ENCODE results near the gene ZNF385C.
A peak's percentile ranks its signal among the peaks of the same experiment; 100 is the strongest.

ZNF385C gene

GRCh38 chr17:42120161-42120769, 22.0 kb upstream of the ZNF385C start:
- Mint-ChIP-seq H3K36me3 (ENCODE audit: insufficient read depth) (peaks cover 14% of the 10 kb centered on the region), H3K27ac (ENCODE audit: low read depth) (no peak overlapping the region), H3K27me3 (no peaks in the 10 kb centered on the region), H3K9me3 (no peaks in the 10 kb centered on the region), H3K4me1 (peaks cover 34% of the 10 kb centered on the region), H3K4me3 (peak overlapping the region; percentile 74)
- no peak for ATAC-seq (replicated peaks; ENCODE audit: extremely low read depth, poor library complexity, severe bottlenecking)
- DNase-seq (ENCODE audit: low spot score in 2 of 2), result no peak

GRCh38 chr17:42119301-42119700, 21.0 kb upstream of the ZNF385C start:
- no peak overlapping the region for H3K4me3 Mint-ChIP-seq
- DNase-seq (ENCODE audit: low spot score in 2 of 2) (no peak), ATAC-seq (replicated peaks; ENCODE audit: extremely low read depth, poor library complexity, severe bottlenecking) (no peak)
- no peak overlapping the region for H3K27ac Mint-ChIP-seq (ENCODE audit: low read depth)
- no peaks in the 10 kb centered on the region for H3K9me3 Mint-ChIP-seq
- H3K36me3 Mint-ChIP-seq (ENCODE audit: insufficient read depth), result peaks cover 10% of the 10 kb centered on the region
- H3K4me1 Mint-ChIP-seq, result peaks cover 34% of the 10 kb centered on the region
- no peaks in the 10 kb centered on the region for H3K27me3 Mint-ChIP-seq

GRCh38 chr17:42118545-42118944, 20.3 kb upstream of the ZNF385C start:
- Mint-ChIP-seq H3K36me3 (ENCODE audit: insufficient read depth) (peaks cover 8% of the 10 kb centered on the region), H3K27ac (ENCODE audit: low read depth) (no peak overlapping the region), H3K27me3 (no peaks in the 10 kb centered on the region), H3K4me3 (peak overlapping the region; percentile 12), H3K9me3 (no peaks in the 10 kb centered on the region), H3K4me1 (peaks cover 34% of the 10 kb centered on the region)
- DNase-seq (ENCODE audit: low spot score in 2 of 2), result no peak
- no peak for ATAC-seq (replicated peaks; ENCODE audit: extremely low read depth, poor library complexity, severe bottlenecking)

GRCh38 chr17:42118126-42118510, 19.8 kb upstream of the ZNF385C start:
- peaks cover 34% of the 10 kb centered on the region for H3K4me1 Mint-ChIP-seq
- peak overlapping the region; percentile 12 for H3K4me3 Mint-ChIP-seq
- ATAC-seq (replicated peaks; ENCODE audit: extremely low read depth, poor library complexity, severe bottlenecking) (no peak), DNase-seq (ENCODE audit: low spot score in 2 of 2) (no peak)
- H3K27ac Mint-ChIP-seq (ENCODE audit: low read depth), result no peak overlapping the region
- H3K9me3 Mint-ChIP-seq, result no peaks in the 10 kb centered on the region
- H3K27me3 Mint-ChIP-seq, result no peaks in the 10 kb centered on the region
- H3K36me3 Mint-ChIP-seq (ENCODE audit: insufficient read depth), result peaks cover 8% of the 10 kb centered on the region

GRCh38 chr17:42117397-42118125, 19.3 kb upstream of the ZNF385C start:
- DNase-seq (ENCODE audit: low spot score in 2 of 2) (no peak), ATAC-seq (replicated peaks; ENCODE audit: extremely low read depth, poor library complexity, severe bottlenecking) (no peak)
- no peak overlapping the region for H3K4me3 Mint-ChIP-seq
- H3K4me1 Mint-ChIP-seq, result peaks cover 37% of the 10 kb centered on the region
- peaks cover 10% of the 10 kb centered on the region for H3K36me3 Mint-ChIP-seq (ENCODE audit: insufficient read depth)
- H3K27ac Mint-ChIP-seq (ENCODE audit: low read depth), result no peak overlapping the region
- H3K27me3 Mint-ChIP-seq, result no peaks in the 10 kb centered on the region
- no peaks in the 10 kb centered on the region for H3K9me3 Mint-ChIP-seq

GRCh38 chr17:42116705-42117396, 18.6 kb upstream of the ZNF385C start:
- no peaks in the 10 kb centered on the region for H3K9me3 Mint-ChIP-seq
- no peaks in the 10 kb centered on the region for H3K27me3 Mint-ChIP-seq
- H3K27ac Mint-ChIP-seq (ENCODE audit: low read depth), result no peak overlapping the region
- ATAC-seq (replicated peaks; ENCODE audit: extremely low read depth, poor library complexity, severe bottlenecking) (peak; percentile 22), DNase-seq (ENCODE audit: low spot score in 2 of 2) (peak; percentile 77 to 83)
- peaks cover 42% of the 10 kb centered on the region for H3K4me1 Mint-ChIP-seq
- H3K36me3 Mint-ChIP-seq (ENCODE audit: insufficient read depth), result peaks cover 10% of the 10 kb centered on the region
- H3K4me3 Mint-ChIP-seq, result no peak overlapping the region

GRCh38 chr17:42114118-42114517, 15.8 kb upstream of the ZNF385C start:
- peaks cover 46% of the 10 kb centered on the region for H3K4me1 Mint-ChIP-seq
- ATAC-seq (replicated peaks; ENCODE audit: extremely low read depth, poor library complexity, severe bottlenecking) (no peak), DNase-seq (ENCODE audit: low spot score in 2 of 2) (no peak)
- no peaks in the 10 kb centered on the region for H3K27me3 Mint-ChIP-seq
- no peaks in the 10 kb centered on the region for H3K9me3 Mint-ChIP-seq
- peaks cover 18% of the 10 kb centered on the region for H3K36me3 Mint-ChIP-seq (ENCODE audit: insufficient read depth)
- H3K27ac Mint-ChIP-seq (ENCODE audit: low read depth), result peak overlapping the region; percentile 11
- no peak overlapping the region for H3K4me3 Mint-ChIP-seq

GRCh38 chr17:42113293-42114069, 15.2 kb upstream of the ZNF385C start:
- H3K4me3 Mint-ChIP-seq, result no peak overlapping the region
- ATAC-seq (replicated peaks; ENCODE audit: extremely low read depth, poor library complexity, severe bottlenecking), result no peak
- peaks cover 46% of the 10 kb centered on the region for H3K4me1 Mint-ChIP-seq
- no peak for DNase-seq (ENCODE audit: low spot score in 2 of 2)
- peak overlapping the region; percentile 97 for H3K27ac Mint-ChIP-seq (ENCODE audit: low read depth)
- H3K27me3 Mint-ChIP-seq, result no peaks in the 10 kb centered on the region
- H3K36me3 Mint-ChIP-seq (ENCODE audit: insufficient read depth), result peaks cover 22% of the 10 kb centered on the region
- H3K9me3 Mint-ChIP-seq, result no peaks in the 10 kb centered on the region

- peak; percentile 95 for ATAC-seq (replicated peaks; ENCODE audit: extremely low read depth, poor library complexity, severe bottlenecking)
- DNase-seq (ENCODE audit: low spot score in 2 of 2), result peak; percentile 53 to 76
- Mint-ChIP-seq H3K4me1 (peaks cover 52% of the 10 kb centered on the region), H3K9me3 (no peaks in the 10 kb centered on the region), H3K36me3 (ENCODE audit: insufficient read depth) (peaks cover 26% of the 10 kb centered on the region), H3K4me3 (peak within 1 kb of the TSS; percentile 87), H3K27ac (ENCODE audit: low read depth) (peak within 1 kb of the TSS; percentile 97), H3K27me3 (no peaks in the 10 kb centered on the region)
These were observed 14.4 kb upstream of the ZNF385C start, which contains the start of gene DHX58 for GRCh38 chr17:42112552-42113176. TSS of gene DHX58 (minus strand) at chr17:42112714. CDS start at chr17:42111892, 822 bp downstream.

- Mint-ChIP-seq H3K4me1 (peaks cover 53% of the 10 kb centered on the region), H3K27me3 (no peaks in the 10 kb centered on the region), H3K4me3 (peak overlapping the region; percentile 87), H3K27ac (ENCODE audit: low read depth) (peak overlapping the region; percentile 97), H3K9me3 (no peaks in the 10 kb centered on the region), H3K36me3 (ENCODE audit: insufficient read depth) (peaks cover 26% of the 10 kb centered on the region)
- no peak for DNase-seq (ENCODE audit: low spot score in 2 of 2)
- peak; percentile 21 for ATAC-seq (replicated peaks; ENCODE audit: extremely low read depth, poor library complexity, severe bottlenecking)
These were observed 13.7 kb upstream of the ZNF385C start for GRCh38 chr17:42111871-42112551.

- peaks cover 24% of the 10 kb centered on the region for H3K36me3 Mint-ChIP-seq (ENCODE audit: insufficient read depth)
- peaks cover 46% of the 10 kb centered on the region for H3K4me1 Mint-ChIP-seq
These were observed 13.0 kb upstream of the ZNF385C start for GRCh38 chr17:42111265-42111636.

More at GRCh38 chr17:42111265-42111636, 13.0 kb upstream of the ZNF385C start:
- Mint-ChIP-seq H3K27me3 (no peaks in the 10 kb centered on the region), H3K4me3 (peak overlapping the region; percentile 25), H3K9me3 (no peaks in the 10 kb centered on the region), H3K27ac (ENCODE audit: low read depth) (peak overlapping the region; percentile 97)
- DNase-seq (ENCODE audit: low spot score in 2 of 2) (no peak), ATAC-seq (replicated peaks; ENCODE audit: extremely low read depth, poor library complexity, severe bottlenecking) (no peak)

Measured in central memory CD8-positive, alpha-beta T cell (primary cell).